HEK293T (cell line): ENCODE results near the gene TUBGCP3.

ENCODE experiments used
- CTCF ChIA-PET: fragments of 350-600 bp; formaldehyde crosslinking; extraction: SDS; loops from one replicate; lab custom pipeline; 2021; ENCODE audit warnings: antibody characterized with exemption, inconsistent platforms; lab: Yijun Ruan, JAX
- POLR2A ChIA-PET: fragments of 350-600 bp; formaldehyde crosslinking; extraction: SDS; loops from one replicate; lab custom pipeline; 2020; ENCODE audit warnings: antibody characterized with exemption, inconsistent platforms; lab: Yijun Ruan, JAX
- DNase-seq: peaks from one replicate; pipeline ENCODE4 v3.0.0; 2012; ENCODE audit warnings: mixed read lengths; ENCODE audit errors: extremely low spot score
- ARNT ChIP-seq: fragments of 450-650 bp; IDR thresholded peaks from 2 replicates; pipeline ENCODE4 v1.6.1; 2017; ENCODE audit warnings: mild to moderate bottlenecking
- BHLHE40 ChIP-seq: fragments of 450-650 bp; IDR thresholded peaks from 2 replicates; pipeline ENCODE4 v1.6.1; 2016; ENCODE audit warnings: mild to moderate bottlenecking, moderate library complexity, borderline replicate concordance
- CTBP1 ChIP-seq: fragments of 450-650 bp; IDR thresholded peaks from 2 replicates; pipeline ENCODE4 v1.6.1; 2016; ENCODE audit warnings: borderline replicate concordance
- ELF4 ChIP-seq: fragments of 450-650 bp; IDR thresholded peaks from 2 replicates; pipeline ENCODE4 v1.6.1; 2017; ENCODE audit warnings: antibody characterized with exemption
- FOXA1 ChIP-seq: fragments of 450-650 bp; IDR thresholded peaks from 2 replicates; pipeline ENCODE4 v1.6.1; 2016; ENCODE audit warnings: mild to moderate bottlenecking
- FOXK2 ChIP-seq: fragments of 450-650 bp; IDR thresholded peaks from 2 replicates; pipeline ENCODE4 v1.6.1; 2016; ENCODE audit warnings: mild to moderate bottlenecking
- FOXM1 ChIP-seq: fragments of 450-650 bp; IDR thresholded peaks from 2 replicates; pipeline ENCODE4 v1.6.1; 2017; ENCODE audit warnings: mild to moderate bottlenecking, borderline replicate concordance
- HDGF ChIP-seq: fragments of 450-650 bp; IDR thresholded peaks from 2 replicates; pipeline ENCODE4 v1.6.1; 2017; ENCODE audit warnings: antibody characterized with exemption, borderline replicate concordance
- L3MBTL2 ChIP-seq: fragments of 450-650 bp; conservative IDR thresholded peaks from 2 replicates; pipeline ENCODE4 v1.6.1; 2016; ENCODE audit warnings: mild to moderate bottlenecking
- LEF1 ChIP-seq: fragments of 450-650 bp; IDR thresholded peaks from 2 replicates; pipeline ENCODE4 v1.6.1; 2017; ENCODE audit warnings: mild to moderate bottlenecking, borderline replicate concordance
- NFRKB ChIP-seq: fragments of 450-650 bp; IDR thresholded peaks from 2 replicates; pipeline ENCODE4 v1.6.1; 2016; ENCODE audit warnings: mild to moderate bottlenecking, moderate library complexity
- PKNOX1 ChIP-seq: fragments of 450-650 bp; IDR thresholded peaks from 2 replicates; pipeline ENCODE4 v1.6.1; 2016
- SP1 ChIP-seq: fragments of 450-650 bp; IDR thresholded peaks from 2 replicates; pipeline ENCODE4 v1.6.1; 2017
- SUZ12 ChIP-seq: fragments of 450-650 bp; IDR thresholded peaks from 2 replicates; pipeline ENCODE4 v1.6.1; 2016; ENCODE audit warnings: mild to moderate bottlenecking
- TARDBP ChIP-seq: fragments of 450-650 bp; IDR thresholded peaks from 2 replicates; pipeline ENCODE4 v1.6.1; 2016
- ZNF384 ChIP-seq: fragments of 450-650 bp; IDR thresholded peaks from 2 replicates; pipeline ENCODE4 v1.6.1; 2016

Gene TUBGCP3

GRCh38 chr13:112451512-112452379, 136.2 kb downstream of the TUBGCP3 start:
- ChIA-PET CTCF (no interaction called here), POLR2A (no interaction called here)
- TF ChIP-seq SUZ12 (no peak), SP1 (no peak), ZNF384 (no peak), ARNT (no peak), TARDBP (no peak), FOXK2 (no peak), ELF4 (no peak), CTBP1 (no peak), FOXA1 (no peak), BHLHE40 (no peak), HDGF (no peak), L3MBTL2 (no peak), PKNOX1 (no peak), NFRKB (no peak), FOXM1 (no peak), LEF1 (no peak)
- DNase-seq: no peak

- ChIA-PET CTCF (no interaction called here), POLR2A (no interaction called here)
- DNase-seq: no peak
- TF ChIP-seq ZNF384 (no peak), PKNOX1 (no peak), LEF1 (no peak), SUZ12 (no peak), CTBP1 (no peak), HDGF (no peak), TARDBP (no peak), FOXM1 (no peak), FOXK2 (no peak)
These were observed 137.1 kb downstream of the TUBGCP3 start for GRCh38 chr13:112450904-112451240.

GRCh38 chr13:112450118-112450903, 137.6 kb downstream of the TUBGCP3 start:
- ChIA-PET CTCF (no interaction called here), POLR2A (no interaction called here)
- TF ChIP-seq FOXK2 (no peak), SP1 (no peak), CTBP1 (no peak), BHLHE40 (no peak), LEF1 (no peak), PKNOX1 (no peak), FOXA1 (no peak), SUZ12 (no peak), NFRKB (no peak), ELF4 (no peak), HDGF (no peak), FOXM1 (no peak), ARNT (no peak), ZNF384 (no peak), L3MBTL2 (no peak)
- no peak for DNase-seq

- DNase-seq: no peak
These were observed 138.4 kb downstream of the TUBGCP3 start for GRCh38 chr13:112449545-112449930.

More at GRCh38 chr13:112449545-112449930, 138.4 kb downstream of the TUBGCP3 start:
- ChIA-PET CTCF (no interaction called here), POLR2A (no interaction called here)
- TF ChIP-seq PKNOX1 (no peak), SP1 (no peak), SUZ12 (no peak), ELF4 (no peak), FOXM1 (no peak), NFRKB (no peak), BHLHE40 (no peak)
